GM13976 (cell line): ENCODE measurements around the gene KLHL25.

Experiments
- DNase-seq: peaks from one replicate; pipeline ENCODE4 v3.0.0; 2012; ENCODE audit warnings: low spot score
- in situ Hi-C: fragments of 300-500 bp; cut with MboI; formaldehyde crosslinking; loops from one replicate; pipeline ENCODE4 v1.12.0; 2022; ENCODE audit warnings: low sequenced_read_pairs, mixed read lengths, inconsistent platforms; ENCODE audit not compliant: unreplicated experiment
- TF ChIP-seq, protein P1 (sequence below): IDR thresholded peaks from 2 replicates; pipeline ENCODE4 v1.5.1; 2012; ENCODE audit warnings: borderline replicate concordance, mild to moderate bottlenecking; ENCODE audit not compliant: insufficient read depth; ENCODE audit errors: extremely low read depth, missing control alignments, control extremely low read depth

Gene KLHL25

DNA sequence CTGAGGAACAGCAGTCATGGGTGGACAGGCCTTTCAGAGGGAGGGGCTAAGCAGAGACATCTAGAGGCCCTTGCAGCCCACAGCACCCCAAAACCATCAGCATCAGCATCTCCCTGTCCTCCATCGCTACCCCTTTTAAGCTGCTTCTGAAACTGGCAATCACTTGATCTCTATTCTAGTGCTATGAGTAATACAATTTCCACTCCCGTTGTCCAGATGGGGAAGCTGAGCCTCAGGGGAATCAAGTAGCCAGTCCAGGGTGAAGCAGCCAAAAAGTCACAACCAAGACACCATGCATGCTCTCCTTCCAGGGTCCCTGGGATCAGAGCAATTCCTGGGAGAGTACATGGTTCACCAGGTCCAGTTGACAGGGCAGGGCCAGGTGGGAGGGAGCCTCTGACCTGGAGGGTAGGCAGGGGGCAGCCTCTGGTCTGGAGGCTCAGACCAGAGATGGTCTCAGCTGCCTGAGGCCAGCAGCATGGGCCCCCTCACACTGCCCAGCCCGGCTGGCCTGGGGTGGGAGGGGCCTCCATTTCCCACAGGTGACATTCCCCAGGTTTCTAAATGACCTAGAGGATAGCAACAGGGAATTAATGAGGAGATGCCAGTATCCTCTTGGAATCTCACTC is 30.0 kb downstream of the KLHL25 start:
- TF ChIP-seq, protein P1, sequence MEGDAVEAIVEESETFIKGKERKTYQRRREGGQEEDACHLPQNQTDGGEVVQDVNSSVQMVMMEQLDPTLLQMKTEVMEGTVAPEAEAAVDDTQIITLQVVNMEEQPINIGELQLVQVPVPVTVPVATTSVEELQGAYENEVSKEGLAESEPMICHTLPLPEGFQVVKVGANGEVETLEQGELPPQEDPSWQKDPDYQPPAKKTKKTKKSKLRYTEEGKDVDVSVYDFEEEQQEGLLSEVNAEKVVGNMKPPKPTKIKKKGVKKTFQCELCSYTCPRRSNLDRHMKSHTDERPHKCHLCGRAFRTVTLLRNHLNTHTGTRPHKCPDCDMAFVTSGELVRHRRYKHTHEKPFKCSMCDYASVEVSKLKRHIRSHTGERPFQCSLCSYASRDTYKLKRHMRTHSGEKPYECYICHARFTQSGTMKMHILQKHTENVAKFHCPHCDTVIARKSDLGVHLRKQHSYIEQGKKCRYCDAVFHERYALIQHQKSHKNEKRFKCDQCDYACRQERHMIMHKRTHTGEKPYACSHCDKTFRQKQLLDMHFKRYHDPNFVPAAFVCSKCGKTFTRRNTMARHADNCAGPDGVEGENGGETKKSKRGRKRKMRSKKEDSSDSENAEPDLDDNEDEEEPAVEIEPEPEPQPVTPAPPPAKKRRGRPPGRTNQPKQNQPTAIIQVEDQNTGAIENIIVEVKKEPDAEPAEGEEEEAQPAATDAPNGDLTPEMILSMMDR = no peak
- in situ Hi-C loops = no loop called here
- no peak for DNase-seq

DNA sequence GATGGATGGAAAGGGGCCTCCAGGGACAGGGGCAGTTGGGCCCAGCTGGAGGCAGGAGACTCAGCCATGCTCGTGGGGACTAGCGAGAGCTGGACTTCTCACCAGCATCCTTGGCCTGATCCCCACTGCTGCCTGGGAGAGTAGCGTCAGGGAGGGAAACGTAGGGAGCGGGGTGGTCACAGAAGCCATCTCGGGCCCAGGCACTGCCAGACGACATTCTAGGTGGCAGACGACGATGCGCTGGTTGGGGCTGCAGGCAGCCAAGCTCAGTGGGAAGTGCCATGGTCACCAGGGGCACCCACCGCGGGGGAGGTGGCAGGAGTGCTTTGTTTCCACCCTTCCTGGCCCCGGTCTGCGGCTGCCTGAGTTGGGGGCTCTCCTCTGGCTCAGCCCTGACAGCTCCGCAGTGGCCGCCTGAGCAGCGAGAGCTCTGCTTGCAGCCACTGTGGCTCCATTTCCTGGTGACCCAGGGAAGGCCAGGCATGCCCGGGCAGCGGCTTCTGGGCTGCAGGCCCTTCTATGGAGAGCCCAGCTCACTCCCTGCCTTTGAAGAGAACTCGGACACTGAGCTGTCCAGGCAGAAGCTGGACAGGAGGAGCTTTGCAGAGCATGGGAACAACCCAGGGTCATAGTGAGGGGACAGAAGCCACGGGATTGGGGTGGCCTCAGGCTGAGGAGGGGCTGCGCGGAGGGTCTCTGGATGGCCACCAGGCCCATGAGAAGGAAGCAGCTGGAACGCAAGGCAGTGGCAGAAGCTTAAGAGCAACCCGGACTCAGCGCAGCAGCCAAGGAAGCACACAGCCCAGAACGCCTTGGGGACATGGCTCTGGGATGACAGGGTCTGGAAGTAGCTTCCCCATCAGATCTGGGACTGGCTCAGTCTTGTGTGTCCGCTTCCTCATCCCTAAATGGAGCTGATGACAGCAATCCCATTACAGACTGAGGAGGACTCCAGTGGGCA is 30.8 kb downstream of the KLHL25 start:
- DNase-seq = no peak
- in situ Hi-C loops = no loop called here
- TF ChIP-seq, protein P1 = no peak

DNA sequence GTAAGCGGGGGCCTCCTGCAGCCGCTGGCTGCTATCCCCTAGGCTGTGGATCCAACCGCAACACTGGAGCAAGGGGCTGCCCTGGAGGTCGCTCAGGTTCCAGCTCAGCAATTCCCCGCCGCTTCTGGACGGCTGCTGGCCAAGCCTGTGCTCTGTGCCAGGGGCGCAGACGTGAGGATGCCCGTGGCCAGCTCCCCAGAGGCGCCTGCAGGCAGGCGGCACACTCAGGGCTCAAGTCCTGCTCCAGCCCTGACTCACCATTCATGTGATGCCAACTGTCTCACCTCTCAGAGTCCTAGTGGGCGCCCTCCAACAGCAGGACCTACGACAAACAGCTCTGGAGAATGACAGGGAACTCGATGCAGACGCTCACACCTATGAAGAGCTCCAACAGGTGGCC is 31.6 kb downstream of the KLHL25 start:
- in situ Hi-C loops = no loop called here
- TF ChIP-seq, protein P1 = no peak

DNA sequence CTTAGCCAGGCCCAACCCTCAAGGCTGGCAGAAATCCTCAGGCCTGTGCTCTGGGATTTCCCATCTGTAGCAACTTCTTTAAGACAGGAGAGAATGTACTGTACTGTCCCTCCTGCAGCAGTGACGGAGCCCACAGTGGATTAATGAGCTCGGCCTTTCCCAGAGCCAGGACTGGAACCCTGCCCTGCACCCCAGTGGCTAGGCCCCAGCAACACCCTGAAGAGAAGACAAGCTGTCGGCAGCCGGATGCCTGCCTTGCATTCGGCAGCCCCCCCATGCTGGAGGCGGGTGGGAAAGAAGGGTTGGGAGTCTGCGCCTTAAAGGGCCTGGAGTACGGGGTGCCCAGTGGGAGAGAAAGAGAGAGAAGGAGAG is 32.0 kb downstream of the KLHL25 start:
- TF ChIP-seq, protein P1 = no peak
- in situ Hi-C loops = no loop called here
- DNase-seq = no peak

More for the DNA sequence above, 31.6 kb downstream of the KLHL25 start:
- no peak for DNase-seq

DNA sequence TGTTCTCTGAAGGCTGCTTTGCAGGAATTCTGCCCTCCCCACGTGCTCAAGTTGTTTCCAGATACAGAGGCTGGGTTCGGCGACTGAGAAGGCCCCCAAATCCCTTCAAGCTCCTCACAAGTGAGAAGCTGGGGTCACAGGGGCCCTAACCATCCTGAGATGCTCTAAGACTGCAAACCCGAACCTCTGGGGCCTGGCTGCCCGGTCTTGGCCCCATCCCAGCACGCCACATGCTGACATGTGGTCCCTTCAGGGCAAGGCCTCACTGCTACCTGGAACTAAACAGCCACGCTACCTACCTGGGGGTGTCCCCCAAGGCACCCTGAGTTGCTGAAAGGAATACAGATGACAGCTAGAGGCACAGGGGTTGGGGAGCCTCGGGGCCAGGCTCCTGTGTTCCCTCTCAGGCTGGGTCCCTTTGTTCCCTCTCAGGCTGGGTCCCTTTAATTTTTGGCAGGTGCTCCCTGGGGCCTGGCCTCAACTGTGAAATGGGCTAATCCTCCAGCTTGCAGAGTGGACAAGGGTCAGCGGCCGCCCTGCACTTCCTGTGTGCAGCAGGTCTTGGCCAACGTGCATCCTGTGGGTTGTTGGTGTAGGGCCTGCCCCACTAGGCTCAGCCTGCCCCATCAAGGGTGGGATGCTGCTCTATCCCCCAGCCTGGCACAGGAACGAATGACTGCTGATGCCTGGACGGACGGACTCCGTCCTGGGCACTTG is 32.5 kb downstream of the KLHL25 start:
- TF ChIP-seq, protein P1 = no peak
- DNase-seq = no peak
- in situ Hi-C loops = no loop called here

DNA sequence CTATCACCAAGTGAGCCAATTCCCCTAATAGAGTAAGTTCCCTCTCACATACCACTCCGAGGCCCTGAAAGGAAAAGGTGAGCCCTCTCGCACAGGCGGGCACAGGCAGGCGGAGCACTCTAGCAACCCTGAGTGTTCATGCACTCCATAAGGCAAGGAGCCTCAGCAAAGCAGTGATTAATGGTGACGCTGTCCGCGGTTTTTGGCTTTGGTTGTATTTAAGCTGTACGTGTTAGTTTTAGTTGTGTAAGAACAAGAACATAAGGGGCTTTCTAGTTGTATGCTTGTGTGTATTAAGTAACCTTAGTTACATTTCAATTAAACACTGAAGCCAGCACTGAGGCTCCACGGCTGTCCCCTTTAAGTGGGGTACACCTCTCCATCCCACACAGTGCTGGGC is 33.1 kb downstream of the KLHL25 start:
- no peak for DNase-seq
- TF ChIP-seq, protein P1 = no peak
- in situ Hi-C loops = no loop called here
